AG09319 (cell line): ENCODE results near the gene ZNRF3.

ENCODE experiments used
- DNase-seq: peaks from one replicate; pipeline ENCODE4 v3.0.0-alpha.2; 2010; ENCODE audit warnings: low read depth; ENCODE audit errors: extremely low read depth
- TF ChIP-seq, protein P1 (sequence below): IDR thresholded peaks from 2 replicates; pipeline ENCODE4 v1.5.1; 2011; ENCODE audit warnings: low read depth, mild to moderate bottlenecking, inconsistent platforms, low read length, moderate library complexity

Gene ZNRF3

DNA sequence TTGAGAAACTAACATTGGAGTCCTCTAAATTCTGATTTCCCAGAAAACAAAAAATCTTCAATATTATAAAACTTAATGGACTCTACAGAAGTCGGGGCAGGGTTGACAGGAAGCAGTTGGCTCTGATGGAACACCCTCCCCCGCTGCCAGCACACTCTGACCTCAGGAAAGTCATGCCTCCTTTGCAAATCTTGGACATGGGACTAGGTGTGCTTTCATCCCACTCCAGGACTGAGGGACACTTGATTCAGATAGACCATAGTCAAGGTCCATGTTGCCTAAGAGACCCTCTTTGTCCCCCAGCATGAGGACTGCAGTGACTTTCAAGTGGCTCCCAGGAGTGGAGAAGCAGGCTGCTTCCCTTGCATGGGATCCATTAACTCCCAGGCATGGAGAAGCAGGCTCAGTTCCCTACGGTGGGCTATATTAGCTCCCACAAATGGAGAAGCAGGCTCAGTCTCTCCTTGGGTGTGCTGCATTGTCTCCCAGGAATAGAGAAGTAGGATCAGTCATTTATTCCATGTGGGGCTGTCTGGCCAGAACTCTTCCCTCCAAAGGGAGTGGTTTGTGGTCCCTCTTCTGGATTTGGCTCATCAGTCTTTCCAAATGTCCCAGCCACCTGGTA, 139.9 kb downstream of the ZNRF3 start:
- DNase-seq: no peak
- TF ChIP-seq, protein P1, sequence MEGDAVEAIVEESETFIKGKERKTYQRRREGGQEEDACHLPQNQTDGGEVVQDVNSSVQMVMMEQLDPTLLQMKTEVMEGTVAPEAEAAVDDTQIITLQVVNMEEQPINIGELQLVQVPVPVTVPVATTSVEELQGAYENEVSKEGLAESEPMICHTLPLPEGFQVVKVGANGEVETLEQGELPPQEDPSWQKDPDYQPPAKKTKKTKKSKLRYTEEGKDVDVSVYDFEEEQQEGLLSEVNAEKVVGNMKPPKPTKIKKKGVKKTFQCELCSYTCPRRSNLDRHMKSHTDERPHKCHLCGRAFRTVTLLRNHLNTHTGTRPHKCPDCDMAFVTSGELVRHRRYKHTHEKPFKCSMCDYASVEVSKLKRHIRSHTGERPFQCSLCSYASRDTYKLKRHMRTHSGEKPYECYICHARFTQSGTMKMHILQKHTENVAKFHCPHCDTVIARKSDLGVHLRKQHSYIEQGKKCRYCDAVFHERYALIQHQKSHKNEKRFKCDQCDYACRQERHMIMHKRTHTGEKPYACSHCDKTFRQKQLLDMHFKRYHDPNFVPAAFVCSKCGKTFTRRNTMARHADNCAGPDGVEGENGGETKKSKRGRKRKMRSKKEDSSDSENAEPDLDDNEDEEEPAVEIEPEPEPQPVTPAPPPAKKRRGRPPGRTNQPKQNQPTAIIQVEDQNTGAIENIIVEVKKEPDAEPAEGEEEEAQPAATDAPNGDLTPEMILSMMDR: no peak

DNA sequence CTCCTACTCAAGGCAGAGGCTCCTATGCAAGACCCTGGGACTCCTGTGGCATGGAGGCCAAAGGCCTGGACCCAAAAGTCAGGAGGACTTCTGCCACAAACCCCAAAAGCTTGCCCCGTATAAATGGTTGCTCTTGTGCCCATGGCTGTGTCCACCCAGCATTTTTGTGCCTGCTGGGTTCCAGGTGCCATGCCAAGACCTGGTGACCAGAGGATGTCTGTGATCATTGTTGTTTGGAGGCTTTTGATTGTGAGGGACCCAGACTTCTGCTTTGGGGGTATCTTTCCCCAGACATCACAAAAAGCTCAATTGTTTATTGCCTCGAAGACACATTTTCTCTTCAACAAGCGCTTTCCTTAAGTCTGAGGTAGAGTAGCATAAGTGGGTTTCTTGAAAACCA, 143.2 kb downstream of the ZNRF3 start:
- no peak for DNase-seq
- TF ChIP-seq, protein P1: no peak

DNA sequence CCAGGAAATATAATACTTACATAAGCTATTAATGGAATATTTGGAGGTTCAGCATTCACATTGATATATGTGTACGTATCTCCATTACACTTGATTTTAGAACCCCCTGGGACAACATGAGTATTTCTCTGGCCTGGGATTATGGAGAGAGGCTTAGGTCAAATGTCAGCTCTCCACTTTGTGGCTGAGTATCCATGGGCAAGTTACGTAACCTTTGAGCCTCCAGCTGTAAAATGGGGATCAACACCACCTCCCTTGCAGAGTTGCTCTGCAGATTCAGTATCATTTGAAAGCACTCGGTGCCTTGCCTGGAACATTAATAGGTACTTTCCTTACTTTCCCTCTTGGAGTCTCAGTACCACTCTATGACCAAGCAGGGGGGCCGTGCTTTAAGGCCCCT, 145.1 kb downstream of the ZNRF3 start:
- TF ChIP-seq, protein P1: no peak

DNA sequence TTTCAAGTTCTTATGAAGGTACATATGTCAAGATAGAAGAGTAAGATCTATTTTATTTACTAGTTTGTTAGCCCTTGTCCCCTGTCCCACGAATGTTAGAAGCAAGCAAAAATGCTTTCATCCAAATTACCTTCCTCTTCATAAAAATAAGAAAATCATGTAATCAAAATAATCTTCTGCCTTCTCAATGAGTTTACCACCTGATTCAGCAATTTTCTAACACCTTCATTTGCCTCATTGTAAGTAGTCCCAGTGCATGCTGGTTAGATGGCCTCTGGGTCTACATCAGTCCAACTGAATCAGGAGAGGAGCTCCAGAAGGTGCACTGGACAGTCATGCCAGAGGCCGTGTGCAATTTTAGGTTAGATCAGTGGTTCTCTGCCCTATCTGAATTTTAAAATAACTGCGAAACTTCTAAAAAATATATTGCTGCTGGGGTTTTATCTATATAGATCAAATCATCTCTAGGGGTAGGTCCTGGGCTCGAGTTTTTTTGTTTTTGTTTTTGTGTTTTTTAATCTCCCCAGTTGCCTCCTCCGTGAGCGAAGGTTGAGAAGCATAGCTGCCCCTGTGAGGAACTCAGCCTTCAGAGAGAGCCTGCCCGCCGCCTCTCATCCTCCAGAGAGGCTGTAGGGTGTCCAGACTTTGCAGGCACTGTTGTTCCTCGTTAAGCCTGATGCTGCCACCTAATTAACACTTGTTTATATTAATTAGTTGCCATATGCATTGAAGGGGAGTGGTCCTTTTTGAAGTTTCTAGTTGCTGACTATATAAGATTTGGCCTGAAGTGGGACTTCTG, 146.0 kb downstream of the ZNRF3 start:
- DNase-seq: no peak
- TF ChIP-seq, protein P1: no peak

More for the DNA sequence above, 145.1 kb downstream of the ZNRF3 start:
- no peak for DNase-seq

DNA sequence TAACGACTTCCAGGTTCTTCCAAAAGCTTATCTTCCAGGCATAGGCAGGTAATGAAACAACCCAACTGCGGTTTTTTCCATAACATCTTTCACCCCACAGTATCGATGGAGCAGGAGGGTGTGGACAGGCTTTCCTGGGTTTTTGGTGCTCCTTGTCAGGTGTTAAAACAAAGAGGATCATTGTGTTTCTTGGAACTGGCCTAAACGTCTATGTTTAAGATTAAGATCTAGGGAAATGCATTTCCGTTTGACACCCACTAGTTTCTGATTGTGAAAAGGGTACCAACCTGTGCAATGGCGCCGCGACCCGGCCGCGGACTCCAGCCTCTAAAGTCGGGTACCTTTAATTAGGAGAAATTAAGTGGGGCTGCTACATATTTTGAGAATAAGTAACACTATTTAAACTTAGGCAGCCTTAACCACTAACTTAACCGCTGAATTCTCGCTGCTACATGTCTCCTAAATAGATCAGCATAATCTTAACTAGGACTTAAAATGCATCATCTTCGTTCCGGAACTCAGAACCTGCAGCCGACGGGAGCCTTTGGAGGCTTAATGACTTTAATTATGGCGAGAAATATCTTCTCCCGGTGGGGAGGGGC, 146.7 kb downstream of the ZNRF3 start:
- TF ChIP-seq, protein P1: no peak
- DNase-seq: no peak

GRCh38 chr22:29030618-29031226, 147.3 kb downstream of the ZNRF3 start:
- DNase-seq: no peak

More at GRCh38 chr22:29030618-29031226, 147.3 kb downstream of the ZNRF3 start:
- TF ChIP-seq, protein P1: no peak
